Measurements from ENCODE around the gene JUNB. TPM values are rescaled to one million over a fixed set of nuclear protein-coding genes. Genes with fewer than 3 reads are reported as not detected.

The JUNB gene
- total RNA-seq = 100 to 1,000 TPM; 142 to 191 TPM

GRCh38 chr19:12791345-12792050 lies at the start of gene JUNB:
JUNB (plus strand) TSS chr19:12791486; CDS start chr19:12791772, 286 bp downstream.
- no peaks in the 10 kb centered on the region for H3K27me3 Mint-ChIP-seq
- peak within 1 kb of the TSS; percentile 93 for H3K4me3 Mint-ChIP-seq
- peak within 1 kb of the TSS; percentile 95 for H3K27ac Mint-ChIP-seq
- ATAC-seq (peak; percentile 44), DNase-seq (peak; percentile 97)
- peaks cover 48% of the 10 kb centered on the region for H3K4me1 Mint-ChIP-seq
- CTCF ChIA-PET = interaction anchor here (1.0 to 18.0 kb wide), 4 partner anchors 22 to 174 kb away, joined by 3 to 1017 read pairs (median 5); partner anchors contain the start of gene HOOK2
- no peaks in the 10 kb centered on the region for H3K9me3 Mint-ChIP-seq (ENCODE audit: low read depth)
- peaks cover 8% of the 10 kb centered on the region for H3K36me3 Mint-ChIP-seq

GRCh38 chr19:12745166-12745897 lies 46.0 kb upstream of the JUNB start:
- no peak overlapping the region for H3K27ac Mint-ChIP-seq

DNA sequence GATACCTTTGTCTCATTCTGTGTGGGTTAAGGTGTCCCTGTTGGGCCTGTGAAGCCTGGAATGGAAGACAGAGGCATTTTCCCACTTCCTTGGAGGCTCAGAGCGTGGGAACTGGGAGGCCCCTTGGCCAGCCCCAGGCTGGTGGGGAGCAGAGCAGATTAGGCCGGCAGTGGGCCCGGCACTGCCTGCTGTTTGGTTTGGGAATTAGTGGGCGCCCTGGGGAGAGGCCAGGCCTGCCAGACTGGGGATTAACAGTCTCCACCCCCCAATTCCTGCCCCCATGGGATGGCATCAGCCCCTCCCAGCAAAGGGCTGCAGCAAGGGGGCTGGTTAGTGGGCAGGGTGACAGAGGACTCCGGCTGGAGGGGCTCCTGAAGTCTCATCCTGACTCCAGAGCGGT lies 42.8 kb upstream of the JUNB start:
- H3K27ac Mint-ChIP-seq = no peak overlapping the region
- peaks cover 27% of the 10 kb centered on the region for H3K36me3 Mint-ChIP-seq
- no peak for DNase-seq
- CTCF ChIA-PET = interaction anchor here (1.1 to 3.7 kb wide), 3 partner anchors 9 to 32 kb away, joined by 3 to 15 read pairs (median 4); no protein-coding TSS in a partner anchor
- H3K4me3 Mint-ChIP-seq = no peak overlapping the region
- peaks cover 12% of the 10 kb centered on the region for H3K27me3 Mint-ChIP-seq
- no peak for ATAC-seq
- peaks cover 5% of the 10 kb centered on the region for H3K9me3 Mint-ChIP-seq (ENCODE audit: low read depth)
- H3K4me1 Mint-ChIP-seq = peaks cover 3% of the 10 kb centered on the region

More at GRCh38 chr19:12745166-12745897, 46.0 kb upstream of the JUNB start:
- no peak for DNase-seq
- no peak overlapping the region for H3K4me3 Mint-ChIP-seq
- CTCF ChIA-PET = interaction anchor here (1.0 to 4.3 kb wide), 5 partner anchors 11 to 102 kb away, joined by 3 to 29 read pairs (median 5); partner anchors contain the start of gene TRIR
- peaks cover 37% of the 10 kb centered on the region for H3K36me3 Mint-ChIP-seq
- no peak for ATAC-seq
- H3K27me3 Mint-ChIP-seq = peaks cover under 1% of the 10 kb centered on the region
- peaks cover 5% of the 10 kb centered on the region for H3K9me3 Mint-ChIP-seq (ENCODE audit: low read depth)
- H3K4me1 Mint-ChIP-seq = peaks cover 3% of the 10 kb centered on the region

- Mint-ChIP-seq H3K4me3 (no peak overlapping the region), H3K27ac (no peak overlapping the region)
- ATAC-seq = no peak
These were observed 41.3 kb upstream of the JUNB start for GRCh38 chr19:12749938-12750521.

DNA sequence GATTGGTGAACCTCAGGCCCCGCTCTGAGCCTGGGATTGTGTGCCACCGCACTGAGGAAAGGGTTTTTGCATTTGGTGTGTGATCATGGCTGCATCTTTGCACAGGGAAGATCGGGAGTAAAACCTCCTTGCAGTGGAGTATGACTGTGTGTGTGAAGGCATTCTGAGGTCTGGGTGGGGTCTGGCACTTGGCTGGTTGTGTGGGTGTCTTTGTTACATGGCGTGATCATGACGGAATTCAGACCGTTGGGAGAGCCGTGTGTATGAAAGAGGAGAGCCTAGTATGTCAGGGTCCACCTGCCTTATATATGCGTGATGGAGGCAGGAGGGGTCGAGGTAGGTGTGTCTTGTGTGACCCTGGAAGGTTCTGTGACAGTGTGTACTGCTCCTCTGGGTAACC lies 40.4 kb upstream of the JUNB start:
- Mint-ChIP-seq H3K36me3 (peaks cover 21% of the 10 kb centered on the region), H3K4me3 (no peak overlapping the region), H3K9me3 (ENCODE audit: low read depth) (peaks cover 5% of the 10 kb centered on the region), H3K4me1 (peaks cover 3% of the 10 kb centered on the region), H3K27ac (no peak overlapping the region), H3K27me3 (peaks cover 12% of the 10 kb centered on the region)
- no peak for ATAC-seq
- CTCF ChIA-PET = interaction anchor here (0.8 to 2.5 kb wide), 2 partner anchors 9 to 16 kb away, joined by 3 to 13 read pairs; no protein-coding TSS in a partner anchor
- DNase-seq = no peak

More at GRCh38 chr19:12749938-12750521, 41.3 kb upstream of the JUNB start:
- Mint-ChIP-seq H3K9me3 (ENCODE audit: low read depth) (peaks cover 5% of the 10 kb centered on the region), H3K4me1 (peaks cover 3% of the 10 kb centered on the region), H3K27me3 (peaks cover 12% of the 10 kb centered on the region), H3K36me3 (peaks cover 27% of the 10 kb centered on the region)
- DNase-seq = no peak
- CTCF ChIA-PET = interaction anchor here (0.8 to 1.1 kb wide), 3 partner anchors 7 to 16 kb away, joined by 3 read pairs; no protein-coding TSS in a partner anchor

DNA sequence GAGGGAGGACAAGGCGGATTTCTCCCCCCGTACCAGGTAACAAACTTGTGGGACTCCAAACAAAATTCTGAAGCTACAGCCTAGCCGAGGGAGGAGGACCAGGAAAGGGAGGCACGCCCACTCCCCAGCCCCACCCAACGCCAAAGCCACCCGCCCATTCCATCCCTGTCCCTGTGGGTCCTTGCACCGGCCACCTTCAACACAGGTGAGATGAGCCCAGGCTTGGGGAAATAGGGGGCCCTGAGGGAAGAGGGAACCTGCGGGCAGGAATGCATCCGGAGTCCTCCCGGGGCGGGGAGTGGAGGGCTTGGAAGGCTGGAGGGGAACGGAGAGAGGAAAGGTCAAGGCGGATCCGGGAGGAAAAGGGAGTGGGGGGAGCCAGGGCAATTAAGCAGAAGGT lies 39.7 kb upstream of the JUNB start, which contains the start of gene BEST2:
Gene BEST2 (plus strand): TSS at position 157 of the 400 bp plus-strand sequence. CDS start 802 bp downstream, outside the sequence.
- no peak within 1 kb of the TSS for H3K27ac Mint-ChIP-seq
- ATAC-seq (no peak), DNase-seq (no peak)
- peaks cover 16% of the 10 kb centered on the region for H3K27me3 Mint-ChIP-seq
- H3K9me3 Mint-ChIP-seq (ENCODE audit: low read depth) = peaks cover 5% of the 10 kb centered on the region
- peaks cover 3% of the 10 kb centered on the region for H3K4me1 Mint-ChIP-seq
- peaks cover 17% of the 10 kb centered on the region for H3K36me3 Mint-ChIP-seq
- CTCF ChIA-PET = interaction anchor here (2.5 to 9.9 kb wide), 2 partner anchors 9 to 17 kb away, joined by 13 to 132 read pairs; no protein-coding TSS in a partner anchor
- H3K4me3 Mint-ChIP-seq = no peak within 1 kb of the TSS

DNA sequence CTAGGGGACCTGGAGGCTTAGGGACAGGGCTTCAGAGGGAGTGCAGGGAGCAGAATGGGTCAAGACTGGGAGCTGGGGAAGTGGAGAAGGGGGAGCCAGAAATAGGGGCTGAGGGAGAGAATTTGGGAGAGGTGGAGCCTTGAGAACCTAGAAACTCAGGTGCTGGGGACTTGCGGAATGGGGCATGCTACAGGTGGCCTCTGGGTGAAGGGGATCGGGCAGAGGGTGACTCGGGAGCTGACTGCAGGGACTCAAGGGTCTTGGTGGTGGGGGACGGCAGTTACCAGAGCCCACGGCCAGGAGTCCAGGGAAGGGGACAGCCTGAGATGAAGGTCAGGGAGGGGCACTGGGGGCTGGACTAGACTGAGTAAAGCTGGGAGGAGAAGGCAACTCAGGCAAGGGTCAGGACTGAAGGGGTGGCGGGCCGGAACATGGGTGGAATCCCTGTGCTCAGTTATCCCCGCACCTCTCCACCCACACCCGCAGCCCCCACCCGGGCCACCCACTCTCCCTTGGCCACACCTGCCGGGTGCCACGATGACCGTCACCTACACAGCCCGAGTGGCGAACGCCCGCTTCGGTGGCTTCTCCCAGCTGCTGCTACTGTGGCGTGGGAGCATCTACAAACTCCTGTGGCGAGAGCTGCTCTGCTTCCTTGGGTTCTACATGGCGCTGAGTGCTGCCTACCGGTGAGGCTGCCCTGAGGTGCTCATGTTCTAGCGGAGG lies 39.1 kb upstream of the JUNB start:
- Mint-ChIP-seq H3K4me3 (no peak overlapping the region), H3K36me3 (peaks cover 12% of the 10 kb centered on the region), H3K27me3 (peaks cover 16% of the 10 kb centered on the region), H3K4me1 (peaks cover 3% of the 10 kb centered on the region), H3K9me3 (ENCODE audit: low read depth) (peaks cover 5% of the 10 kb centered on the region), H3K27ac (no peak overlapping the region)
- ATAC-seq (no peak), DNase-seq (no peak)
- CTCF ChIA-PET = interaction anchor here (1.0 to 9.9 kb wide), 5 partner anchors 8 to 96 kb away, joined by 3 to 132 read pairs (median 4); no protein-coding TSS in a partner anchor

- no peaks in the 10 kb centered on the region for H3K9me3 Mint-ChIP-seq (ENCODE audit: low read depth)
- H3K27ac Mint-ChIP-seq = no peak overlapping the region
- no peak for DNase-seq
- H3K4me1 Mint-ChIP-seq = peaks cover 5% of the 10 kb centered on the region
- H3K4me3 Mint-ChIP-seq = no peak overlapping the region
- no peak for ATAC-seq
- H3K27me3 Mint-ChIP-seq = peaks cover 26% of the 10 kb centered on the region
- CTCF ChIA-PET = interaction anchor here (0.9 to 30.0 kb wide), 8 partner anchors 14 to 191 kb away, joined by 3 to 1017 read pairs (median 63); partner anchors contain the start of genes JUNB, PRDX2, RNASEH2A and THSD8
- no peaks in the 10 kb centered on the region for H3K36me3 Mint-ChIP-seq
These were observed 36.7 kb upstream of the JUNB start for GRCh38 chr19:12754465-12755196.

DNA sequence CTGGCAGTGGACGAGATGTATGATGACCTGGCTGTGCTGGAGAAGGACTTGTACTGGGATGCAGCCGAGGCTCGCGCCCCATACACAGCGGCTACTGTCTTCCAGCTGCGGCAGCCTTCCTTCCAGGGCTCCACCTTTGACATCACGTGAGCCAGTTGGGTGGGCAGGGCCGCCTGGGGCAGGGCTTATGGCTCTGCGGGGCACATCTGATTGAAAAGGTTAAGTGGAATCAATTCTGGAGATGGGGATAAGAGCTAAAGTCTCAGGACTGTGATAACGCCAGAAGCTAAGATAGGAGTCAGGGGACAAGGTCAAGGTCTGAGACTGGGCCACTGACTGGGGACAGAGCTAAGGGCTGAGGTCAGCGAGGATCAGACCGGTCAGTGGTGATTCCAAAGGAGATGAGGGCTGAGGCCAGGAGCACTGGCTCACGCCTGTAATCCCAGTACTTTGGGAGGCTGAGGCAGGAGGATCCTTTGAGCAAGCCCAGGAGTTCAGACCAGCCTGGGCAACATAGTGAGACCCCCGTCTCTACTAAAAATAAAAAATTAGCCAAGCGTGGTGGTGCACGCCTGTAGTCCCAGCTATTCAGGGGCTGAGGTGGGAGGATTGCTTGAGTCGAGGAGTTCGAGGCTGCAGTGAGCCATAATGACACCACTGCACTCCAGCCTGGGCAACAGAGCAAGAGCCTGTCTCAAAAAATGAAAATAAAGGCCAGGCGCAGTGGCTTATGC lies 35.0 kb upstream of the JUNB start:
- CTCF ChIA-PET = interaction anchor here (0.6 to 30.0 kb wide), 10 partner anchors 10 to 158 kb away, joined by 3 to 1017 read pairs (median 27); partner anchors contain the start of genes GET3, JUNB, PRDX2 and RNASEH2A
- H3K4me1 Mint-ChIP-seq = peaks cover 5% of the 10 kb centered on the region
- H3K9me3 Mint-ChIP-seq (ENCODE audit: low read depth) = no peaks in the 10 kb centered on the region
- no peak overlapping the region for H3K27ac Mint-ChIP-seq
- no peaks in the 10 kb centered on the region for H3K36me3 Mint-ChIP-seq
- H3K4me3 Mint-ChIP-seq = no peak overlapping the region
- DNase-seq (no peak), ATAC-seq (no peak)
- peaks cover 18% of the 10 kb centered on the region for H3K27me3 Mint-ChIP-seq

DNA sequence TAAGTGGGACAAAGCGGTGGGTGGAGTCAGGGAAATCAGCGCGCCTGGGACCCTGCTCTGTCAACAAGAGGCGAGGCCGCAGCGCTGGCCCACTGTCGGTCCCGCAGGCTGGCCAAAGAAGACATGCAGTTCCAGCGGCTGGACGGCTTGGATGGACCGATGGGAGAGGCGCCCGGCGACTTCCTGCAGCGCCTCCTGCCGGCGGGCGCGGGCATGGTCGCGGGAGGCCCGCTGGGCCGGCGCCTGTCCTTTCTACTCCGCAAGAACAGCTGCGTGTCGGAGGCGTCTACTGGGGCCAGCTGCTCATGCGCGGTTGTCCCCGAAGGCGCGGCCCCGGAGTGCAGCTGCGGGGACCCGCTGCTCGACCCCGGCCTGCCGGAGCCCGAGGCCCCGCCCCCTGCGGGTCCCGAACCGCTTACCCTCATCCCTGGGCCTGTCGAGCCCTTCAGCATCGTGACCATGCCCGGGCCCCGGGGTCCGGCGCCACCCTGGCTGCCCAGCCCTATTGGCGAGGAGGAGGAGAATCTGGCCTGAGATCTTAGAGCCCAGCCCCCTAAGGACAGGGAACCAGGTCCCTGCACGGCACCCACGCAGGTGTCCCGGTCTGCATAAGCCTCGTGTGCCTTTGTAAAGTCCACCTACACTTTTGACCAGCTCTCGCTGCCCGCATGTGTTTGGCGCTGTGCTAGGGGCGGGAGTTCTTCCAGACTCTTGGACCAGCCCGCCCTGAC lies 33.6 kb upstream of the JUNB start:
- Mint-ChIP-seq H3K27ac (no peak overlapping the region), H3K27me3 (peaks cover 15% of the 10 kb centered on the region), H3K4me3 (peak overlapping the region; percentile 23), H3K36me3 (no peaks in the 10 kb centered on the region), H3K4me1 (peaks cover 5% of the 10 kb centered on the region), H3K9me3 (ENCODE audit: low read depth) (no peaks in the 10 kb centered on the region)
- CTCF ChIA-PET = interaction anchor here (0.6 to 30.0 kb wide), 38 partner anchors 8 to 186 kb away, joined by 3 to 1017 read pairs (median 4); partner anchors contain the start of genes DNASE2, FBXW9, GET3 and HOOK2
- ATAC-seq (peak; percentile 80), DNase-seq (peak; percentile 70)

DNA sequence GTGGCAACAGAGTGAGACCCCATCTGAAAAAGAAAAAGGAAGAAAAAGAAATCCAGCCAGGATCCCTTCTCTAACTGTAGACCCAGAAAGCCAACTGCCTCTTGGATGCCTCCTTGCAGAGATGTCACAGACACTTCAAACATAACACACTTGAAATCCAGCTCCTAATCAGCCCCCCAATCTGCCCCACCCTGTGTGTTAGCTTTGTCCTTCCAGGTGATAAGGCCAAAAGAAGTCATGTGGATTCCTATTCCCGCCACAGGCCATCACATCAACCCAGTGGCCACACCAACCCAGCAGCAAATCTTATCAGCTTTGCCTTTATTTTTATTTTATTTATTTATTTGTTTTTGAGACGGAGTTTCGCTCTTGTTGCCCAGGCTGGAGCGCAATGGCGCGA lies 31.6 kb upstream of the JUNB start:
- ATAC-seq = no peak
- CTCF ChIA-PET = interaction anchor here (0.7 to 30.0 kb wide), 26 partner anchors 8 to 196 kb away, joined by 3 to 1017 read pairs (median 8); partner anchors contain the start of genes BEST2, DHPS, DNASE2 and GET3
- H3K27ac Mint-ChIP-seq = no peak overlapping the region
- peaks cover 15% of the 10 kb centered on the region for H3K27me3 Mint-ChIP-seq
- DNase-seq = no peak
- no peaks in the 10 kb centered on the region for H3K36me3 Mint-ChIP-seq
- peaks cover 5% of the 10 kb centered on the region for H3K4me1 Mint-ChIP-seq
- H3K9me3 Mint-ChIP-seq (ENCODE audit: low read depth) = no peaks in the 10 kb centered on the region
- no peak overlapping the region for H3K4me3 Mint-ChIP-seq
